ENCODE data around the gene LEMD3.

GRCh38 chr12:65147312-65147905, 22.0 kb upstream of the LEMD3 start:
- TF ChIP-seq CTBP1 (IDR thresholded peaks at IDR 0.05; ENCODE audit: borderline replicate concordance) (no peak), SUZ12 (IDR thresholded peaks at IDR 0.05) (no peak), FOXA1 (IDR thresholded peaks at IDR 0.05) (no peak), SP1 (IDR thresholded peaks at IDR 0.05) (no peak), BHLHE40 (IDR thresholded peaks at IDR 0.05; ENCODE audit: borderline replicate concordance) (no peak)
